SKM-1 treated with dmso at 0.1 percent for 144 hours (cell line): ENCODE results near the gene ADRB1.
A peak's percentile ranks its signal among the peaks of the same experiment; 100 is the strongest.

Experiments
- DNase-seq: peaks from one replicate; lab custom pipeline; 2025; ENCODE audit not compliant: unreplicated experiment; lab: John Stamatoyannopoulos, UW

ADRB1 gene

DNA sequence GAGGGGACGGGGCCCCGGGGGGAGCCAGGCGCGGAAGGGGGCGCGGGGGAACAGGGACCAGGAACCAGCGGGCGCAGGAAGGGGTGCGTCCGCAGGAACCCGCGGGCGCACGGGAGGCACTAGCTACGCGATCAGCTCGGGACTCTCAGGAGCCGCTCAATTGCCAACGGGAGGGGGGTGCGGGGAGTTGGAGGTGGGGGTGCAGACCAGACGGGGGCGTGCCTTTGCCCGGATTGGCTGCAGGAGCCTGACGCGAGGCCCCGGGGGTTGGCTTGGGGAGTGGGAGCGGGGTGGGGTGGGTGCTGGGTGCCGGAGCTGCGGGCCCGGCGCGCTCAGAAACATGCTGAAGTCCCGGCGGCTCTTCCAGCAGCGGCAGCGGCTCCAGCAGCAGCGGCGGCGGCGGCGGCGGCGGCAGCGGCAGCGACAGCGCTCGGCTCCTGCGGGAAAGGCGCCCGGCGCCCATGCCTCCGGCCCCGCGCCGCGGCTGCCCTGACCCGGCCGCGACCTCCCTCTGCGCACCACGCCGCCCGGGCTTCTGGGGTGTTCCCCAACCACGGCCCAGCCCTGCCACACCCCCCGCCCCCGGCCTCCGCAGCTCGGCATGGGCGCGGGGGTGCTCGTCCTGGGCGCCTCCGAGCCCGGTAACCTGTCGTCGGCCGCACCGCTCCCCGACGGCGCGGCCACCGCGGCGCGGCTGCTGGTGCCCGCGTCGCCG is at the start of gene ADRB1:
Gene ADRB1, plus strand, starts transcription at position 335 of the 715 bp plus-strand sequence. Its CDS starts 267 bp downstream, at position 602.
- peak; percentile 55 for DNase-seq

DNA sequence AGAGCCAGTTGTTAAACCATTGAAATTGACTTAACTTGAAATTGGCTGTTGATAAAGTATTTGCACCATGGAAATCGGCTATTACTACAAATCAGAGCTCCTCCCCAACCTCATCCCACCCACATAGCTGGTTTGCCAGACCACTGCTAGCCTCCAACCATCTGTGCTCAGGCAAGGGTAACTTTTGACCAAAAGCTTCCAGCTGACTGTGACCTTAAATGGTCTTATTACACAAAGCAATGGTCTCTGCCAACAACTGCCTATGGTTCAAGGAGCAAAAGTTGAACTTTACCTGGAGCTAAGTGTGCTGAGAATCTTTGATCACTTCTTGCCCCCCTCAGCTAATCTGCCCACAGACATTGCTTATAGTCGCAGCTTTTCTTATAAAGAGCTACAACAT is 48.5 kb upstream of the ADRB1 start:
- DNase-seq: no peak

DNA sequence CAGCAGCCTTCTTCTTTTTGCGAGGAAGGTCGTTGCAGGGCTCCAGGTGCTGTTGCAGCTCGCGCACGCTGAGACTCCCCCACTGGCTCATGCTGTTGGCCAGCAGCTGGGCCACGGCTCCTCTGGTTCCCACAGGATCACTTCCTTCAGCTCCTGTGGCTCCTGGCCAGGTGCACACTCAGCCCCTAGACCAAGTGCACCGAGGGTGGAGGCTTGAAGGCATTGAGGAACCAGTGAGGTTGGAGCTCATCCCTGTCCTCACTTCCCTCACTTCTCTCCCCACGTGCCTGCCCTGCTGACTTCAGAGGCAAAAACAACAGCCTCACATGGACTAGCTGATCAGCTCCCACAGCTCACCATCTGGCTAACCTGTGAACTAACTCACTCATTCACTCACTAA is 46.2 kb upstream of the ADRB1 start:
- no peak for DNase-seq

DNA sequence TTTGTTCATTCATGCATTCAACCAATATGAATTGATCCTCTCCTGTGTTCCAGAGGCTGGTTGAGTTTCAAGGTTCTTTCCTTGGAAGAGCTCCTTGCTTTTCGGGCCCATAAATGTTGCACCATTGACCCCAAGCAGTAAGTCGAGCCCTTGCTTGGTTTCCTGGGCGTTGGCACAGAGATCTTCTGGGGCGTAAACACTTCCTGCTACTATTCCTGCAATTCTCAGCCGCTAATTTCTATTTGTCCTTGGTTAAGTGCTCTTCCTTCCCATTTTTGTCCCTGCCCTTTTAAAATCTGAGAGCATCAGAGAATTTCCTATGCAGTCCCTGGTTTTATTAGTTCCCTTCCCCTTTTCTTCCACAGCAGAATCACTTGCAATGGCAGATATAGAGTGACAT is 44.1 kb upstream of the ADRB1 start:
- DNase-seq: no peak

DNA sequence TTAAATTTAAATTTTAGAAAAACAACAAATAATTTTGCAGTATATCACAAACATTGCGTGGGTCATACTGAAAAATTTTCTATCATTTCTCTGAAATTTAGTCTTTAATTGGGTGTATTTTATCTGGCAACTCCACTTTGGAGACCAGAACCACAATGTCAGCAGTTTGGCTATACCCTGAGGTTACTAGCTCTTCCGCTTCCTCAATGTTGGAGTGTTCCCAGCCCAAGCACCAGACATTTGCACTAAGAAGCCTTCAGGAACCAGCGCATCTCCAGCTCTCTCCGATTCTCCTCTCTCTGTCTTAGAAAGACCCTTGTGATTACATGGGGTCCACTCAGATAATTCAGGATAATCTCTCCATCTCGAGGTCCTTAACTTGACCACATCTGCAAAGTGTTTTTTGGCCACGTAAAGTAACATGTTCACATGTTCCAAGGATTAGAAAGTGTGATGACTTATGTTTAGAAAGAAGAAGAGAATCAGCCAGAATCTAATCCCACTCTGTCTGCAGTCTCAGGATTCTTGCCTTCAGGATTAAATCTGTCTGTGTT is 43.1 kb upstream of the ADRB1 start:
- no peak for DNase-seq

DNA sequence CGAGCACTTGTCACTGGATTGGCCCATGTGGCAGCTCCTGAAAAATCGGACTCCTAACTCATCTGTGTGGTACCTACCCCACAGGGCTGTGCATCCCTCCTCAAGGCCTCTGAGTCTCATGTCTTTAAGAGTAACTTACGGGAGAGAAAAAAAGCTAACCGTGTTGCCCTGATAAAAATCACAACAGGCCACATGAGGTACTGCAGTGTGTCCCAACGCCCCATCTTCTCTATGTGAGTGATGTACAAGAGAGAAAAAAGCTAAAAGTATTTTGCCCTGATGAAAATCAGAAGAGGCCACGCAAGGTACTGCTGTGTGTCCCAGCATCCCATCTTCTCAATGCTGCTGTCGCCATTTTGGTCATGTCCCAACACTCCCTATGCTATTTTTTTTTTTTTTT is 41.2 kb upstream of the ADRB1 start:
- no peak for DNase-seq

DNA sequence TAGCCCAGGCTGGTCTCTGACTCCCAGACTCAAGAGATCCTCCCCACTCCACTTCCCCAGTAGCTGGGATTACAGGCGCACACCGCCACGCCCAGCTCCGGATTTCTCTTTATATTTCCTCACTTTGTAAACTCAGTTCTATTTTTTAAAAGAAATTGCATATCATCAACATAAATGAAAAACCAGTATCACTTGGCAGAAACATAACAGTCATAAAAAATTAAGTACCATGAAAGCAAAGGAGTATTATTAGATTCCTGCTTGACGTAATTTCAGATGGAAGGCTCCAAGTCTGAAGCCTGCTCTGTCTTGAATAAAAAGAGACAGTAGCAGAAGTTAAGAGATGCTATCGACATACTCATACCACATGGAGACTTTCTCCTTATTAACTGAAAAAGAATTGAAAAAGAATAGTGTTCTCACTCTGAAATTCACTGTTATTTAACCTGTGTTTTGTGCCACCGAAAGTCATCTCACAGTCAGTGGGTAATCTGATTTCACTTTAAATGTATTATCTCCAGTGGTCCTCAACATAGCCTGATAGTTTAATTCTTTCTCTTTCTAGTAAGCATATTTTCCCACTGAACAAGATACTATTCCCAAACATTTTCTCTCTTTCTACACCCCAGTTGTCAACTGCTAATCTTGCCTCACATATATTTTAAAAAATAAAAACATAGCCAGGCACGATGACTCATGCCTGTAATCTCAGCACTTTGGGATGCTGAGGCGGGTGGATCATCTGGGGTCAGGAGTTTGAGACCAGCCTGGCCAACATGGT is 40.3 kb upstream of the ADRB1 start:
- DNase-seq: no peak

DNA sequence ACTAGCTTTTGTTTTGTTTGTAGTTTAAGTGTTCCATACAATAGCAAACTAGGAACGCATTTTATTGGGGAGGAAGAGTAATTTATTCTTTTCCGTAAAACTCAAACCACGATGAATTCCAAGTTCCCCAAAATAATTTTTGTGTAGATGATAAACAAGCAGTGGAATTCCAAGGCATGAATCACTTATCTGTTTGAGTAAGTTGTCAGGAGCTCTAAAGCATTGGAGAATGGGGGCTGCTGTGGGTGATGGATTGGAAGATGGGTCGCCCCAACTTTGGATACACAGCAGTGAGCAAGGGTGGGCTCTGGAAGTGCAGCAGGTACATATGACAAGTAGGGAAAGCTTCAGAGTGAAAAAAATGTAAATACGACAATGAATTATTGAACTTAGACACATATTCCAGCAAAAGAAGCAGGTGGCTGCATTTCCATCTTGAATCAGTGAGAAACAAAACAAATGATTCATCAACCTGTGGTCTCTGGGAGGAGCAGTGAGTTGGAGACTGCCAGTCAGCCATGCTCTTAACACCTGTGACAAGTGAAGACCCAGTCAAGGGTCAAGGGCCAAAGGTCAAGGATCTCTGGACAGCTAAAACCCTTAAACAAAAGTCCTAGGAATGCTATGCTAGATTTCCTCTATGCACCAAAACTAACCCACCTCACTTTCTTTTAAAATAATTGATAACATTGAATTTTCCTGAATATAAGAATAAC is 34.2 kb upstream of the ADRB1 start:
- no peak for DNase-seq

DNA sequence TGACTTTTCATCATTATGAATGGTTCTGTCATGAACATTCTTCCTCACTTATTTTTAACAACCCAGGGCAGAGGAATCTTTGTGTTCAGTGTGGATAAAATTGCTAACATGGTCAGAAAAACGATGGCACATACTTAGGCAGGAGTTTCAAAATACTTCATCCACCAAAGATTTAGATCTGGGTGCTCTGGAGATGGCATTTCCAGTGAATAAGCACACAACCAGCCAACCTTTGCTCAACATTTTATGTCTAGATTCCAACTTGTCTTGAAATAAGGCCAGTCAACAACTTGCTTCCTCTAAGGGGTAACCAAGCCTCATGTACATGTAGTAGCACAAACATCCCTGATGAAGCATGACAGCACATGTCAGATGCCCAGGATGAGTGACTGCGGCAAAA is 33.4 kb upstream of the ADRB1 start:
- DNase-seq: no peak

DNA sequence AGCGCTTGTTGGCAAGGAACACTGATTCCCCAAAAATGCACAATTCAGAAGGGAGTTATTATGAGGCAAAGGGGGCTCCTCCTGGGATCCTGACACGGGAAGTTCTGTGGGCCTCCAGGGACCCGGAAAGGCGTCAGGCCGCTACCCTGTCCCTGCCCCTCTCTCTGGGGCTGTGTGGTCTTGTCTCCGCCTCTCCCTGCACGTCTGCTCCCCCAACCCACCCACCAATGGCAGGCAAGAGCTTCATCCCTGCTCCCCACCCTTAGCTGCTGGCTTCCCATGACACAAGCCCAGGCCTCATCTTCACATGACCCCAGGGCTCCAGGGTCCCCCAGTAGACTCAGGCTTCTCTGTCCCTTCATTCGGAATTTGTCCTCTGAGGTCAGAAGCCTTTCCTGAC is 31.0 kb upstream of the ADRB1 start:
- no peak for DNase-seq

DNA sequence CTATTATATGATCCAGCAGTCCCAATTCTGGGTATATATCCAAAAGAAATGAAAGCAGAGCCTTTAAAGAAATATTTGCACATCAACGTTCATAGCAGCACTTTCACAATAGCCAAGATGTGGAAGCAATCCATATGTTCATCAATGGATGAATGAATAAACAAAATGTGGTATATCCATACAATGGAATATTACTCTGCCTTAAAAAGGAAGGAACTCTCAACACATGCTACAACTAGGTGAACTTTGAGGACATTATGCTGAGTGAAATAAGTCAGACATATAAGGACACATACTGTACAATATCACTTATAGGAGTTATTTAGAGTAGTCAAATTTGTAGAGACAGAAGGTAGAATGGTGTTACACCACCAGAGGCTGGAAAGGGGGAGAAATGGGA is 28.0 kb upstream of the ADRB1 start:
- DNase-seq: no peak

DNA sequence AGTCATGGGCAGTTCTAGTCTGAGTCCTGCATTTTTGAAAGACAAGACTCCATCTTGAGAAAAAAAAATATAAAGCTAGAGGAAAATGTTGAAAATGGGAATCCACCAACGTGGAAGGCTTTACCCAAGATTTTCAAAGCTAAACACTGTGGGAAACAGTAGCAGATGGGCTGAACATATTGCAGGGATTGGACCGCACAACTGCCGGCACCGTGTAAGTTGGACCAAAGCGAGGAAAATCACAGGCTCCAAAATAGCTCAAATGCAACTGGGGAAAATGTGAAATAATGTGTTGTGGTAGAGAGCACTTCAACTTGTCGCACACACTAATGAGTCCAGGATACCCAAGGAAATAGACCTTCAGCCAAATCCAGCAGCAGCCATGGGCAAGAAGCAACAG is 26.4 kb upstream of the ADRB1 start:
- no peak for DNase-seq

DNA sequence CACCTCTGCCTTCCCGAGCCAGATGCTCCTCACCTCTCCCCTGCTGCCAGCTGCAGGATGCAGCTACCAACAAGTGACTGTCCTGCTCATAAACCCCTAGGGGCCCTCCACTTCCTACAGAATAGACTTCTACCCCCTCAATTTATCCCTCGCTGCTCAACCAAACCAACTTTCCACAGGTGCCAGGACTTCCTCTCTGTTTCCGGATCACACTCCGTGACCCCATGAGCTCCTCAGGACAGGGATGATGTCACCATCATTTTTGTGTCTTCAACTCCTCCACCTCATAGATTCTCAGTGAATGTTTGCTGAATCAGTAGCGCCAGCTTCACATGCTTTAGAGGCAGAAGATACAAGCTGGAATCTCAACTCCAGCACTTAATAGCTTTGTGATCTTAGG is 25.8 kb upstream of the ADRB1 start:
- DNase-seq: no peak

DNA sequence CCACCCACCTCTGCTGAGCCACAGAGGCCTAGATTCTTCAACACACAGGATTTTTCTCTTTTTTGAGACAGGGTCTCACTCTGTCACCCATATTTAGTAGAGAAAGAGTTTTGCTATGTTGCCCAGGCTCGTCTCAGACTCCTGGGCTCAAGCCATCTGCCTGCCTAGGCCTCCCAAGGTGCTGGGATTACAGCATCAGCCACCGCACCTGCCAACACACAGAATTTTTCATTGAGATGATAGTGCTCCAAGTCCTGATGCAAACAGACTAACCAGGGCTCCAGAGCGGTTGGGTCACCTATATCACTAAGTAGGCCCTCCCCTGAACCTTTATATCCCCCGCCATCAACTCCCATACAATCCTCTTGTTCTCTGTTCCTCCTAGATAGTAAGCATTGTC is 24.4 kb upstream of the ADRB1 start:
- DNase-seq: no peak

DNA sequence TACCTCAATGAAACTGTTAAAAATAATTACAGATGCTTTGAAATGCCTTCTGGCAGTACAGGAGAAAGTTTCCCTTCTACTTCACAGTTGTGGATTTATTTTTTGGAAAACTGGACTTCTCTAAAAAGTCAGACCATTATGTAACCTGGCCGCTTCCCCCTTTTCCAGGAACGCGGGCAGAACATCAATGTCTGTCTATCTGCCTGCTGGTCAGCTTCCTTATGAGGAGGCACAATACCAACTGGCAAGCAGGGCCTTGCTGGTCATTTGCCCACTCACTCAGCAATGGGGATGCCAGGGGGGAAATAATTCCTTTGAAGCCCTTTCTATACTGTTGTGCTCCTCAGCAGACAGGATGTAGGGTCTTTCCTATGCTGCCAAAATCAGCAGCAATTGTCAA is 22.5 kb upstream of the ADRB1 start:
- no peak for DNase-seq

DNA sequence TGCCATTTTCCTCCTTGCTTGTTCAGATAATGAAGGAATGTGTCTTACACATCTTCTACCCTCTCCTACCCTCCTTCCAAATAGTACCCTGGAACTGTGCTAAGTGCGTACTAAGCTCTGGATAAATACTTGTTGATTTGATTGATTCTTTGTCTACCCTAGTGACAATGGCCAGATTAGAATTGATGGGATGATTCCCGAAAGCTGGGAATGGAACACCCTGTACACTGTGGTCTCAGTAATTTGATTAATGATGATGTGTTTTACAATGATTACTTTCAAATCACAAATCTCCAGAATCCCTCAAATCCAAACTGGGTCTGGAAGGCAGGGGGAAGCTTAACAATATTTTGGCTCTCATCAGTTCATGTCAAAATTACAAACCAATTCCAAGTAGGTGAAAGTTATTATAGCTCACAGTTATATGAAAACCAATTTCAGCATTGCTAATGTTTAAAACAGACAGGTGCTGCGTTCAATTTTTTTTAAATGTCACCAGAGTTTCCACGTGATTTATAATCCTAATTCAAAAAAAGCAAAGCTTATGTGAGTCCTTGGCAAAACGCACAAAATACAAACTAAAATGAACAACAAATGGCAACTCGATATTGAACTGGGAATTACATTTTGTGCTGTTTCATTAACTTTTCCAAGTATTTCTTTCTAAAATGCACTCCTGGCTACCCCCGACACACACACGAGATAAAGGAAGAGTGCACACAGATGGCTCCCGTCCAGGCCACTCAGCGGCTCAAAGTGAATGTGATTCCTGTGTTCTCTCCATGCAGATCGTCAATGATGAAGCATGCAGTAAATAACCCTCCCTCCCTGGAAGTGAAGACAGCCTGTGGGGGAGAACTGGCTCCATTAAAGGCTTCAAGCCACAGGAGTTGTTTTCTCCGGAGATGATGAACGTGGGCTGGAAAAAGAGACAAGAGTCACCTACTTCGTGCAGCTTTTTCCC is 21.7 kb upstream of the ADRB1 start:
- no peak for DNase-seq

DNA sequence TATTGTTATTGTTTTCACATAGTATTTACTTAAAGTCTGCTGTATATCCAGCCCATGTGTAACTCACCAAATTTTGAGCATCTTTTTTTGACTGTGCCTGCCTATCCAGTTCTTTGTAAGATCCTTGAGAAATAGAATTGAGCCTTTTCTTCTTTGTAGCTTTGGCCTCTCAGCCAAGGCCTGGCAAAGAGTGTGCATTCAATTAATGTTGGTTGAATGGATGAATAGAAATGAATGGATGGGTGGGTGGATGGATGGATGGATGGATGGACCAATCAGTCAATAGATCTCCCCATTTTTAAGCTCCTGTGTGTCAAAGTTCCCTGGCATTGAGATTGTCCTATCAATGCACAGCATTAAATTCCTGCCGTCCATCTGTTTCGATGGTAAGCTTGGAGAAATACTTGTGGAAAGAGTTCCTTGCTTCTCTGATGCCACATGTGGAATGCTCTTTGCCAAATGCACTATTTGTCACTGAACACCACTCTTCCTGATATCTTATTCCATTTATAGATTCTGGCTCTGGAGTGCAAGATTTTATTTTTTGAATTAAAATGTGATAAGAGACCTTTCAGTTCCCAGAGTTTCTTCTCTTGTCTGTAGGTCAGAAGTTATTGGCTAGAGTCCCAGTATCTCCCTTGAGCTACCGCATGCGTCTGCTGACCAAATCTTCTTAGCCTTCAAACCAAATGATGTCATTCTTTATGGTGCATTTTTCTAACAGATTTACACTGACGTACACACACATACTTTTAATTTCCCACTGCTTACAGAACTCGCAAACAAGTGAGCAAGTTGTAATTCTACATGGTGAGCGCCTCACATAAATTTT is 20.7 kb upstream of the ADRB1 start:
- no peak for DNase-seq

DNA sequence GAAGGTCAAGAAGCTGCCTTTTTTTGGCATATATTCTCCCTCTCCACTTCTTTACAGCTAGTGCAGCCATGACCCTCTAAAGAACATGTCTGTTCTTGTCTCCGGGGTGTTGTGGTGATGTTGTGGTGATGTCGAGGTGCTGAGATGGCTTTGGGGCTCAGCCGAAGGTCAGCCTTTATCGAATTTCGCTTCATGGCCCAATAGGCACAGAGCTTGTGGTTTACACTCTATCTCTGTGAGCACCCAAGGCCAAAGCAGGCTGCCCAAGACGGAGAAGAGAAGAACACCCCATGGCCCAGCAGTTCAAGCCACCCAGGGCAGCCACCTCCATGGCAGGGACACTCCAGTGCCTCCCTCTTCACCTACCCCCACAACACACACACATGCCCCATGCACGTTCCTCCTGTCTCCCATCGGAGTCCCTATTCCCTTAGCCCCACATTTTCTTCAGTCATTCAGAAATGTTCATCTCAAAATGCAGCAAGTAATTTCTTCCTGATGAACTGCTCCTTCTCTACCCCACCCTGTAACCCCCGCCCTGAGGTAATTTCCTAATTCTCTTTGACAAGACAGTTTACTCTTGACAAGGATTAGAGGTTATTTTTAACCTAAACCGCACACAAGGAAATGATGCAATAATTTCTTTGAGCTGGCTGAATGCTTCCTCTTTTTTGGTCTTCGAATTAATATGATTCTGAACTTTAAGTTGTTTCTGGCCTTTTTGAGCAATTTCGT is 18.6 kb upstream of the ADRB1 start:
- peak; percentile 98 for DNase-seq

DNA sequence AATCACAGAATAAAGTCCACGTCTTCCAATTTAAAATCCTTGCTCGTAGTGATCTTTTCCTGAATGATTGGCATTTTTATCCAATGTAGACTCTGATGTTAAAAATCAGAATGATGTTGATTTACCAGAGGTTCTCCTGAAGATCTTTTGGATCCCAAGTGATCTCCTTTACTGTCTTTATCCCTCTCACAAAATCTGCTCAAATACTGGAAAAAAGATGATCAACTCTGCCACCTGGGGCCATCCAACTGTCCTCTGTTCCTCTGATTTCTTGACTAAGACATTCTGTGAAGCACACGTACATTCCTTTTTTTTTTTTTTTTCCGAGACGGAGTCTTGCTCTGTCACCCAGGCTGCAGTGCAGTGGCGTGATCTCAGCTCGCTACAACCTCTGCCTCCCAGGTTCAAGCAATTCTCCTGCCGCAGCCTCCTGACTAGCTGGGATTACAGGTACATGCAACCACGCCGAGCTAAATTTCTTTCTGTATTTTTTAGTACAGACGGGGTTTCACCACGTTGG is 18.0 kb upstream of the ADRB1 start:
- no peak for DNase-seq
